OCI-LY3 (cell line): ENCODE results near the gene MPZ.

Experiments
- CTCF ChIP-seq: fragments of 200-600, 300-600 bp; sonication (generic); IDR thresholded peaks from 2 replicates; pipeline ENCODE4 v1.5.1; 2014; ENCODE audit warnings: antibody characterized with exemption, low read length, low read depth
- EZH2phosphoT487 ChIP-seq: fragments of 200-600 bp; shearing (Covaris generic); IDR thresholded peaks from 2 replicates; pipeline ENCODE4 v1.6.1; 2018; ENCODE audit warnings: antibody characterized with exemption, mixed run types, low read depth

- TF ChIP-seq EZH2phosphoT487 (no peak), CTCF (no peak)
Measured at GRCh38 chr1:161265305-161265704, 44.5 kb downstream of the MPZ start.
